ENCODE measurements around the gene C9orf50. TPM values are rescaled to one million over a fixed set of nuclear protein-coding genes. Genes with fewer than 3 reads are reported as not detected.
A peak's percentile ranks its signal among the peaks of the same experiment; 100 is the strongest.

Gene C9orf50
- total and polyA plus RNA-seq, 3 experiments from 2014 or later = not detected

GRCh38 chr9:129623331-129623730 lies 2.4 kb upstream of the C9orf50 start:
- H3K9me3 ChIP-seq (ENCODE audit: low read length) = no peaks in the 10 kb centered on the region
- H3K27me3 ChIP-seq (ENCODE audit: insufficient read depth, low read length, poor library complexity, severe bottlenecking) = peaks cover 28% of the 10 kb centered on the region
- POLR2A ChIA-PET = interaction anchor here (0.6 to 1.2 kb wide), 3 partner anchors 447 to 1386 kb away, joined by 3 to 4 read pairs (median 3); no protein-coding TSS in a partner anchor
- Mint-ChIP-seq H3K27me3 (peaks cover 22 to 28% of the 10 kb centered on the region in 2 donors), H3K4me3 (peak overlapping the region in 2 of 7 donors; percentile 32 to 35), H3K36me3 (peaks cover 0 to 13% (median 0%) of the 10 kb centered on the region in 3 donors), H3K27ac (peak overlapping the region in 1 of 8 donors; percentile 99), H3K9me3 (no peaks in the 10 kb centered on the region), H3K4me1 (peaks cover 36 to 51% (median 44%) of the 10 kb centered on the region in 3 donors)
- no peaks in the 10 kb centered on the region for H3K36me3 ChIP-seq (ENCODE audit: insufficient read depth, low read length)
- CTCF ChIA-PET = interaction anchor here (0.9 to 9.9 kb wide), 15 partner anchors 9 to 503 kb away, joined by 3 to 75 read pairs (median 11); partner anchors contain the start of genes ASB6 and IER5L
- H3K4me1 ChIP-seq (ENCODE audit: insufficient read depth, low read length) = peaks cover 46% of the 10 kb centered on the region
- no peak overlapping the region for H3K4me3 ChIP-seq (ENCODE audit: low read length)
- DNase-seq = no peak
- H3K27ac ChIP-seq (ENCODE audit: low read depth, low read length) = no peak overlapping the region

- Mint-ChIP-seq H3K4me1 (peaks cover 18 to 29% (median 23%) of the 10 kb centered on the region in 3 donors), H3K9me3 (no peaks in the 10 kb centered on the region), H3K36me3 (no peaks in the 10 kb centered on the region), H3K4me3 (peak overlapping the region in 3 of 7 donors; percentile 27 to 50 (median 37)), H3K27me3 (peaks cover 25 to 34% of the 10 kb centered on the region in 2 donors), H3K27ac (no peak overlapping the region)
- peaks cover 28% of the 10 kb centered on the region for H3K27me3 ChIP-seq (ENCODE audit: insufficient read depth, low read length, poor library complexity, severe bottlenecking)
- H3K4me1 ChIP-seq (ENCODE audit: insufficient read depth, low read length) = peaks cover 19% of the 10 kb centered on the region
- H3K9me3 ChIP-seq (ENCODE audit: low read length) = no peaks in the 10 kb centered on the region
- ChIA-PET CTCF (interaction anchor here (1.0 to 6.3 kb wide), 7 partner anchors 9 to 489 kb away, joined by 4 to 70 read pairs (median 6); no protein-coding TSS in a partner anchor), POLR2A (interaction anchor here (1.0 kb wide), 1 partner anchor 480 kb away, joined by 4 read pairs; no protein-coding TSS in a partner anchor)
- no peaks in the 10 kb centered on the region for H3K36me3 ChIP-seq (ENCODE audit: insufficient read depth, low read length)
- H3K27ac ChIP-seq (ENCODE audit: low read depth, low read length) = no peak overlapping the region
- DNase-seq = no peak
- H3K4me3 ChIP-seq (ENCODE audit: low read length) = no peak overlapping the region
Observed at GRCh38 chr9:129619787-129620668, 873 bp downstream of the C9orf50 start.

- DNase-seq = no peak
- ChIA-PET CTCF (interaction anchor here (1.4 to 3.6 kb wide), 3 partner anchors 443 to 486 kb away, joined by 3 to 11 read pairs (median 4); no protein-coding TSS in a partner anchor), POLR2A (no interaction called here)
- Histone ChIP-seq H3K36me3 (ENCODE audit: insufficient read depth, low read length) (no peaks in the 10 kb centered on the region), H3K9me3 (ENCODE audit: low read length) (no peaks in the 10 kb centered on the region), H3K27me3 (ENCODE audit: insufficient read depth, low read length, poor library complexity, severe bottlenecking) (peaks cover 28% of the 10 kb centered on the region), H3K4me3 (ENCODE audit: low read length) (no peak overlapping the region), H3K4me1 (ENCODE audit: insufficient read depth, low read length) (peaks cover 8% of the 10 kb centered on the region), H3K27ac (ENCODE audit: low read depth, low read length) (no peak overlapping the region)
- H3K9me3 Mint-ChIP-seq = no peaks in the 10 kb centered on the region
- no peaks in the 10 kb centered on the region for H3K36me3 Mint-ChIP-seq
- peak overlapping the region in 1 of 7 donors; percentile 48 for H3K4me3 Mint-ChIP-seq
- H3K27me3 Mint-ChIP-seq = peaks cover 25 to 31% of the 10 kb centered on the region in 2 donors
- H3K4me1 Mint-ChIP-seq = peaks cover 8 to 18% (median 10%) of the 10 kb centered on the region in 3 donors
- H3K27ac Mint-ChIP-seq = peak overlapping the region in 1 of 8 donors; percentile 17
Observed at GRCh38 chr9:129617167-129617566, 3.7 kb downstream of the C9orf50 start.

GRCh38 chr9:129615407-129616285 lies 5.3 kb downstream of the C9orf50 start:
- Mint-ChIP-seq H3K36me3 (no peaks in the 10 kb centered on the region), H3K27me3 (peaks cover 18% of the 10 kb centered on the region in 2 donors), H3K4me1 (peaks cover 9 to 23% (median 10%) of the 10 kb centered on the region in 3 donors), H3K9me3 (no peaks in the 10 kb centered on the region), H3K4me3 (no peak overlapping the region), H3K27ac (no peak overlapping the region)
- no peaks in the 10 kb centered on the region for H3K36me3 ChIP-seq (ENCODE audit: insufficient read depth, low read length)
- H3K4me3 ChIP-seq (ENCODE audit: low read length) = no peak overlapping the region
- peaks cover 16% of the 10 kb centered on the region for H3K4me1 ChIP-seq (ENCODE audit: insufficient read depth, low read length)
- no peak for DNase-seq
- ChIA-PET POLR2A (no interaction called here), CTCF (interaction anchor here (0.7 to 3.6 kb wide), 7 partner anchors 9 to 484 kb away, joined by 3 to 14 read pairs (median 4); no protein-coding TSS in a partner anchor)
- no peak overlapping the region for H3K27ac ChIP-seq (ENCODE audit: low read depth, low read length)
- peaks cover 15% of the 10 kb centered on the region for H3K27me3 ChIP-seq (ENCODE audit: insufficient read depth, low read length, poor library complexity, severe bottlenecking)
- no peaks in the 10 kb centered on the region for H3K9me3 ChIP-seq (ENCODE audit: low read length)

GRCh38 chr9:129614932-129615331 lies 6.0 kb downstream of the C9orf50 start:
- Histone ChIP-seq H3K4me3 (ENCODE audit: low read length) (no peak overlapping the region), H3K27me3 (ENCODE audit: insufficient read depth, low read length, poor library complexity, severe bottlenecking) (peaks cover 11% of the 10 kb centered on the region), H3K27ac (ENCODE audit: low read depth, low read length) (no peak overlapping the region), H3K9me3 (ENCODE audit: low read length) (no peaks in the 10 kb centered on the region), H3K4me1 (ENCODE audit: insufficient read depth, low read length) (peaks cover 13% of the 10 kb centered on the region), H3K36me3 (ENCODE audit: insufficient read depth, low read length) (no peaks in the 10 kb centered on the region)
- no peak for DNase-seq
- Mint-ChIP-seq H3K27ac (no peak overlapping the region), H3K27me3 (peaks cover 18% of the 10 kb centered on the region in 2 donors), H3K4me3 (no peak overlapping the region), H3K36me3 (peaks cover 0 to under 1% (median 0%) of the 10 kb centered on the region in 3 donors), H3K4me1 (peaks cover 10 to 24% (median 10%) of the 10 kb centered on the region in 3 donors), H3K9me3 (no peaks in the 10 kb centered on the region)
- ChIA-PET CTCF (interaction anchor here (1.1 to 3.6 kb wide), 4 partner anchors 9 to 484 kb away, joined by 3 to 14 read pairs (median 10); no protein-coding TSS in a partner anchor), POLR2A (no interaction called here)

GRCh38 chr9:129613520-129614175 lies 7.3 kb downstream of the C9orf50 start:
- Histone ChIP-seq H3K36me3 (ENCODE audit: insufficient read depth, low read length) (no peaks in the 10 kb centered on the region), H3K27me3 (ENCODE audit: insufficient read depth, low read length, poor library complexity, severe bottlenecking) (no peaks in the 10 kb centered on the region), H3K4me3 (ENCODE audit: low read length) (no peak overlapping the region), H3K9me3 (ENCODE audit: low read length) (no peaks in the 10 kb centered on the region), H3K27ac (ENCODE audit: low read depth, low read length) (no peak overlapping the region), H3K4me1 (ENCODE audit: insufficient read depth, low read length) (peaks cover 21% of the 10 kb centered on the region)
- POLR2A ChIA-PET = interaction anchor here (0.5 kb wide), 1 partner anchor 377 kb away, joined by 3 read pairs; no protein-coding TSS in a partner anchor
- Mint-ChIP-seq H3K36me3 (peaks cover 0 to 2% (median 0%) of the 10 kb centered on the region in 3 donors), H3K4me3 (peak overlapping the region in 1 of 7 donors; percentile 34), H3K9me3 (no peaks in the 10 kb centered on the region), H3K27me3 (peaks cover 9 to 11% of the 10 kb centered on the region in 2 donors), H3K27ac (peak overlapping the region in 1 of 8 donors; percentile 39), H3K4me1 (peaks cover 11 to 26% (median 15%) of the 10 kb centered on the region in 3 donors)
- no peak for DNase-seq
- CTCF ChIA-PET = interaction anchor here (1.1 to 3.6 kb wide), 4 partner anchors 11 to 482 kb away, joined by 3 to 14 read pairs (median 10); no protein-coding TSS in a partner anchor
